Ovary (tissue), 9 donors: ENCODE measurements around the gene TRMT1. TPM values are rescaled to one million over a fixed set of nuclear protein-coding genes. Genes with fewer than 3 reads are reported as not detected.
"Not testable (repeated sequence)": the region's sequence is repeated elsewhere in the genome, so short reads cannot be mapped to it uniquely, and the experiment has no call there.

Experiments
- DNase-seq, 5 donors: peaks; one replicate each; pipeline ENCODE4 v3.0.0-alpha.2; 2019 to 2020
- H3K27ac ChIP-seq, 2 donors: fragments of 200-600 bp; one replicate each; pipeline versions ENCODE4 v1.5.1 to v1.8.0; 2019 to 2022
- H3K27me3 ChIP-seq: fragments of 200-600 bp; one replicate; pipeline ENCODE4 v1.8.0; 2022
- H3K36me3 ChIP-seq: fragments of 200-600 bp; sonication (generic); one replicate; pipeline ENCODE4 v1.5.1; 2019
- H3K4me1 ChIP-seq: one replicate; pipeline ENCODE4 v1.8.1; 2013; ENCODE audit warnings: mild to moderate bottlenecking, moderate library complexity; ENCODE audit not compliant: insufficient read depth
- H3K4me3 ChIP-seq: fragments of 200-600 bp; sonication (generic); one replicate; pipeline ENCODE4 v1.5.1; 2017
- H3K9me3 ChIP-seq, 2 donors: fragments of 200-600 bp in 1 of 2; sonication (generic) in 1 of 2; one replicate each; pipeline versions ENCODE4 v1.5.1 to v1.8.1; 2013 to 2019; ENCODE audit warnings: mild to moderate bottlenecking in 1 of 2, moderate library complexity in 1 of 2
- CTCF ChIP-seq, 3 donors: fragments of 450-650 bp in 2 of 3; fragments of 200-600 bp in 1 of 3; IDR thresholded peaks; one replicate each; pipeline versions ENCODE4 v1.5.1 to v1.8.0; 2016 to 2022; ENCODE audit warnings: antibody characterized with exemption in 3 of 3, mild to moderate bottlenecking in 1 of 3
- EP300 ChIP-seq: sonication (generic); formaldehyde crosslinking; IDR thresholded peaks from one replicate; pipeline ENCODE4 v1.6.1; 2017; ENCODE audit warnings: antibody characterized with exemption
- POLR2A ChIP-seq: fragments of 450-650 bp; IDR thresholded peaks from one replicate; pipeline ENCODE4 v1.6.1; 2017; ENCODE audit warnings: antibody characterized with exemption, mild to moderate bottlenecking, moderate library complexity
- WGBS, 3 donors: extraction: QIAGEN DNeasy Blood & Tissue Kit in 1 of 3; methylation state at CpG; one replicate each; pipeline versions ENCODE4 v1.1.5 to v1.1.7; 2013 to 2017; 5-methylcytosine and 5-hydroxymethylcytosine counted together
- intact Hi-C, 4 donors: fragments of 100-400 bp; cut with DNase I; formaldehyde crosslinking; loops; one replicate each; pipeline versions ENCODE4 v1.11.0 to v1.15.1; 2022 to 2023
- polyA plus RNA-seq, 2 donors: library from polyadenylated mRNA; stranded (reverse); fragments of 200-250 nt in 1 of 2; fragments of 350-450 nt in 1 of 2; fragmentation: Illumina TruSeq in 1 of 2; extraction: RNeasy Lipid Tissue Mini Kit (QIAGEN cat#74804) in 1 of 2; gene quantifications; one replicate each; pipeline ENCODE4 v1.2.3, GENCODE V29; 2013 to 2014
- total RNA-seq, 7 donors: library from RNA; depleted of rRNA in 2 of 7; stranded (reverse); fragments of >200 nt in 2 of 7; fragmentation: NEBNext Ultra II Directional in 3 of 7; extraction: Animal tissue kit (Norgen Biotek cat#: 25700) in 3 of 7; gene quantifications; one replicate each; pipeline versions ENCODE4 v1.1.0 to v1.2.4, GENCODE V29; 2016 to 2023
- donor health status: DM: no; HTN: no; CAD: no; lungs with moderate emphysema.
- donor health status: DM: no; HTN: no; CAD: no.
- donor health status: Bipolar disorder and iron deficiency.
- donor health status: DM: yes; HTN: yes; CAD: no.
- donor health status: DM: no; HTN: no; CAD: no.
- donor health status: DM: yes; HTN: yes; CAD: no.

Gene TRMT1
- total and polyA plus RNA-seq, 9 donors: 7.6 to 54.8 (median 37.2) TPM

- Histone ChIP-seq H3K27ac (peak overlapping the region; percentile 94 to 96), H3K36me3 (no peaks in the 10 kb centered on the region), H3K27me3 (no peaks in the 10 kb centered on the region), H3K4me3 (peak overlapping the region; percentile 87), H3K9me3 (no peaks in the 10 kb centered on the region), H3K4me1 (peaks cover 9% of the 10 kb centered on the region)
- peak; percentile 49 to 73 (median 69) for DNase-seq
- intact Hi-C loops: loop anchor here in 1 of 4 donors (5.0 kb wide), 1 partner anchor 54 kb away; no protein-coding TSS in a partner anchor
- TF ChIP-seq EP300 (no peak), CTCF (IDR thresholded peaks at IDR 0.05) (peak in 1 of 3 donors; percentile 44), POLR2A (no peak)
- 0 to 1% (median 0%) methylated on average over 31 to 34 of the region's 34 CpGs for WGBS, 3 donors
These were observed 34.5 kb upstream of the TRMT1 start for GRCh38 chr19:13150931-13151604.

GRCh38 chr19:13150187-13150930 lies 33.8 kb upstream of the TRMT1 start, which contains the start of the genes IER2 and STX10:
Gene IER2, plus strand, starts transcription at chr19:13150411. Its CDS starts 2,776 bp downstream, at chr19:13153187.
Gene STX10, minus strand, starts transcription at chr19:13150375. Its CDS starts 202 bp downstream, at chr19:13150173.
- 0 to 1% (median 0%) methylated on average over 51 of the region's 51 CpGs for WGBS, 3 donors
- H3K4me3 ChIP-seq: peak within 1 kb of the TSS; percentile 87
- H3K4me1 ChIP-seq: peaks cover 9% of the 10 kb centered on the region
- H3K27ac ChIP-seq: peak within 1 kb of the TSS; percentile 94 to 96
- no peaks in the 10 kb centered on the region for H3K27me3 ChIP-seq
- no peaks in the 10 kb centered on the region for H3K36me3 ChIP-seq
- peak; percentile 96 to 97 (median 97) for DNase-seq
- peak; percentile 7 for TF ChIP-seq EP300
- TF ChIP-seq CTCF (IDR thresholded peaks at IDR 0.05): peak; percentile 62 to 73 (median 72)
- TF ChIP-seq POLR2A: peak; percentile 93
- H3K9me3 ChIP-seq: no peaks in the 10 kb centered on the region
- intact Hi-C loops: loop anchor here in 1 of 4 donors (5.0 kb wide), 1 partner anchor 53 kb away; no protein-coding TSS in a partner anchor

- Histone ChIP-seq H3K27ac (peak overlapping the region; percentile 94 to 96), H3K4me3 (peak overlapping the region; percentile 87), H3K9me3 (no peaks in the 10 kb centered on the region), H3K4me1 (peaks cover 7% of the 10 kb centered on the region), H3K36me3 (no peaks in the 10 kb centered on the region), H3K27me3 (no peaks in the 10 kb centered on the region)
- intact Hi-C loops: loop anchor here in 2 of 4 donors (5.0 to 10.0 kb wide), 2 partner anchors 52 to 115 kb away; no protein-coding TSS in a partner anchor
- 1% methylated on average over 44 to 46 of the region's 46 CpGs for WGBS, 3 donors
- peak; percentile 49 to 75 (median 70) for DNase-seq
- TF ChIP-seq CTCF (IDR thresholded peaks at IDR 0.05): no peak
These were observed 33.2 kb upstream of the TRMT1 start for GRCh38 chr19:13149628-13150186.

GRCh38 chr19:13149173-13149627 lies 32.7 kb upstream of the TRMT1 start:
- H3K9me3 ChIP-seq, H3K27me3 ChIP-seq, H3K27ac ChIP-seq, H3K36me3 ChIP-seq, H3K4me1 ChIP-seq: not testable (repeated sequence)
- intact Hi-C loops: loop anchor here in 1 of 4 donors (10.0 kb wide), 1 partner anchor 116 kb away; no protein-coding TSS in a partner anchor
- 20 to 25% (median 20%) methylated on average over 17 of the region's 17 CpGs for WGBS, 3 donors
- H3K4me3 ChIP-seq: peak overlapping the region; percentile 87
- DNase-seq: peak in 1 of 5 donors; percentile 42
